ENCODE data around the gene CRYZL1.
"Not testable (repeated sequence)": the region's sequence is repeated elsewhere in the genome, so short reads cannot be mapped to it uniquely, and the experiment has no call there.

GRCh38 chr21:33576741-33577141 lies 64.8 kb downstream of the CRYZL1 start:
- not testable (repeated sequence) for TF ChIP-seq POLR2AphosphoS5, CTCF, EP300, POLR2A (IDR thresholded peaks at IDR 0.05)
